HCT116 (cell line): ENCODE measurements around the gene LTO1. TPM values are rescaled to one million over a fixed set of nuclear protein-coding genes. Genes with fewer than 3 reads are reported as not detected.

Source experiments
- total RNA-seq: library from RNA; stranded (reverse); gene quantifications from one replicate; pipeline ENCODE4 v1.2.1, GENCODE V29; 2021; ENCODE audit not compliant: unreplicated experiment

Gene LTO1
- total RNA-seq, 1 experiment from 2014 or later, result 21.3 TPM

Other genes with a start within 250 kb of the LTO1 start
- not detected for gene LINC01488, start 193.7 kb downstream of the LTO1 start, total RNA-seq
- 601 TPM for gene CCND1, start 34.2 kb downstream of the LTO1 start, total RNA-seq
- gene FGF19, start 28.7 kb upstream of the LTO1 start, total RNA-seq, result 37.5 TPM
- gene FGF4, start 100.0 kb upstream of the LTO1 start, total RNA-seq, result not detected
- not detected for gene FGF3, start 144.1 kb upstream of the LTO1 start, total RNA-seq